GM18873 (cell line): Measurements from ENCODE around the gene PTPA.
"Not testable (repeated sequence)": the region's sequence is repeated elsewhere in the genome, so short reads cannot be mapped to it uniquely, and the experiment has no call there.

Experiments
- ATAC-seq: cut with Tn5 transposase; IDR thresholded peaks from one replicate; pipeline ENCODE4 v1.9.1; 2021; ENCODE audit warnings: mild to moderate bottlenecking, moderate library complexity, moderate number of reproducible peaks; ENCODE audit not compliant: unreplicated experiment, low FRiP score

Gene PTPA

GRCh38 chr9:129193655-129194054 lies 82.4 kb downstream of the PTPA start:
- no peak for ATAC-seq

- no peak for ATAC-seq
Observed at GRCh38 chr9:129194221-129194620, 83.0 kb downstream of the PTPA start.

GRCh38 chr9:129195606-129196005 lies 84.4 kb downstream of the PTPA start:
- ATAC-seq: no peak

GRCh38 chr9:129197045-129197444 lies 85.8 kb downstream of the PTPA start:
- not testable (repeated sequence) for ATAC-seq

- ATAC-seq: no peak
Observed at GRCh38 chr9:129197978-129198318, 86.7 kb downstream of the PTPA start.
